Transverse colon (tissue), 4 donors: ENCODE results near the gene GDE1.

Source experiments
- POLR2A ChIP-seq: fragments of 450-650 bp; IDR thresholded peaks from one replicate; pipeline ENCODE4 v1.6.1; 2016; ENCODE audit warnings: antibody characterized with exemption, mild to moderate bottlenecking, moderate library complexity
- POLR2AphosphoS5 ChIP-seq, 3 donors: sonication (generic); formaldehyde crosslinking; IDR thresholded peaks; one replicate each; pipeline ENCODE4 v1.6.1; 2016; ENCODE audit warnings: antibody characterized with exemption in 3 of 3
- TF ChIP-seq, protein P1 (sequence below), 5 experiments: fragments of 200-600 bp in 3 of 5; fragments of 450-650 bp in 2 of 5; sonication (generic) in 3 of 5; IDR thresholded peaks; 1 replicate in 2 of 5; 2 replicates in 3 of 5; pipeline ENCODE4 v1.5.1; 2016 to 2017; ENCODE audit warnings: antibody characterized with exemption in 5 of 5, inconsistent platforms in 3 of 5, mild to moderate bottlenecking in 2 of 5, moderate library complexity in 1 of 5

DNA sequence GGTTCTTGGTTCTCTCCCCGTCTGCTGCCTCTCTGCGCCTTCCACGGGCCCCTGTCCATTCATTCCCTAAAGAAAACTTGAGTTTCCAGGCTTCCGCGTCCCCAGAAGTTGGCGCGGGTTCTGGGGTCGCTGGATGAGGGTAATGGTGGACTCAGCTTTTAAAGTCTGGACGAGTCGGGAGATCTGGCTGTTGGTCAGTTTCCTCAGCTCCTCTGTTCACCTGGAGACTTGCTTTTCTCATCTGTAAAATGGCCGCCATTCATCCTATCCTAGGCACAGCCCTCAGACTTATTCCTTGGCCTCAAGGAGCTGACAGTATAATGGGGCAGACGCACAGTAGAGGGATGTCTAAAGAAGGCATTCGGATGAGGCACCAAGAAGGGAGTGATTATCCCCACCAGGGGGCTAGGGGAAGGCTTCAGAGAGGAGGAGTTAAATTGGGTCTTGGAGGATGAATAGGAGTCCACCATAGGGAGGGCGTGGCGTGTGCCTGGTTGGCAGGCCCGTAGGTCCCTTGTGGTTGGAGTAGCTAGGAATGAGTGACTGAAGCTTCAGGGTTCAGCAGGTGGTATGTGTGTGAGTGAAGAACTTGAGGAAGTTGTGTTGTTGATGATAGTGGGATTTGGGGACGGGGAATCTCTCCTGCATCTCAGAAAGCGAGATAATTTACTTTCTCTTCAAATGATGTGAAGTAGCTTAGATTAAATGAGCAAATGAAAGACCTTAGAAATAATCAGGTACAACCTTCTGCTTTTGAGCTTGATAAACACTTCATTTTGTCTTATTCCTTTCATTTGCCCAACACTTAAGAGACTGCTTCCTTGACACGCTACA lies 34.3 kb upstream of the GDE1 start:
- TF ChIP-seq POLR2AphosphoS5 (IDR thresholded peaks at IDR 0.05): no peak
- TF ChIP-seq, protein P1, sequence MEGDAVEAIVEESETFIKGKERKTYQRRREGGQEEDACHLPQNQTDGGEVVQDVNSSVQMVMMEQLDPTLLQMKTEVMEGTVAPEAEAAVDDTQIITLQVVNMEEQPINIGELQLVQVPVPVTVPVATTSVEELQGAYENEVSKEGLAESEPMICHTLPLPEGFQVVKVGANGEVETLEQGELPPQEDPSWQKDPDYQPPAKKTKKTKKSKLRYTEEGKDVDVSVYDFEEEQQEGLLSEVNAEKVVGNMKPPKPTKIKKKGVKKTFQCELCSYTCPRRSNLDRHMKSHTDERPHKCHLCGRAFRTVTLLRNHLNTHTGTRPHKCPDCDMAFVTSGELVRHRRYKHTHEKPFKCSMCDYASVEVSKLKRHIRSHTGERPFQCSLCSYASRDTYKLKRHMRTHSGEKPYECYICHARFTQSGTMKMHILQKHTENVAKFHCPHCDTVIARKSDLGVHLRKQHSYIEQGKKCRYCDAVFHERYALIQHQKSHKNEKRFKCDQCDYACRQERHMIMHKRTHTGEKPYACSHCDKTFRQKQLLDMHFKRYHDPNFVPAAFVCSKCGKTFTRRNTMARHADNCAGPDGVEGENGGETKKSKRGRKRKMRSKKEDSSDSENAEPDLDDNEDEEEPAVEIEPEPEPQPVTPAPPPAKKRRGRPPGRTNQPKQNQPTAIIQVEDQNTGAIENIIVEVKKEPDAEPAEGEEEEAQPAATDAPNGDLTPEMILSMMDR (IDR thresholded peaks at IDR 0.05): no peak
- TF ChIP-seq POLR2A: no peak
